H9 (cell line): ENCODE data around the gene GP2. TPM values are rescaled to one million over a fixed set of nuclear protein-coding genes. Genes with fewer than 3 reads are reported as not detected.

Experiments
- DNase-seq: peaks from one replicate; pipeline ENCODE4 v3.0.0-alpha.2; 2017
- H2AFZ ChIP-seq: one replicate; pipeline ENCODE4 v1.6.1; 2013; ENCODE audit warnings: mild to moderate bottlenecking, low read length, control low read depth, moderate library complexity
- H2AK5ac ChIP-seq: 2 replicates; pipeline ENCODE4 v1.6.1; 2013; ENCODE audit warnings: low read length, control low read depth, mixed read lengths; ENCODE audit not compliant: insufficient read length
- H2BK120ac ChIP-seq: one replicate; pipeline ENCODE4 v1.6.1; 2013; ENCODE audit warnings: low read depth, mild to moderate bottlenecking, low read length, control low read depth, inconsistent platforms; ENCODE audit not compliant: poor library complexity, severe bottlenecking
- H2BK12ac ChIP-seq: 2 replicates; pipeline ENCODE4 v1.6.1; 2013; ENCODE audit warnings: low read length, control low read depth, mixed read lengths, low read depth; ENCODE audit not compliant: insufficient read length
- H2BK15ac ChIP-seq: 2 replicates; pipeline ENCODE4 v1.6.1; 2013; ENCODE audit warnings: low read depth, low read length, control low read depth
- H2BK20ac ChIP-seq: one replicate; pipeline ENCODE4 v1.6.1; 2013; ENCODE audit warnings: low read depth, mild to moderate bottlenecking, low read length, control low read depth, inconsistent platforms; ENCODE audit not compliant: poor library complexity, severe bottlenecking
- H2BK5ac ChIP-seq: 2 replicates; pipeline ENCODE4 v1.6.1; 2013; ENCODE audit warnings: low read length, control low read depth, mixed read lengths; ENCODE audit not compliant: insufficient read length
- H3K14ac ChIP-seq: 2 replicates; pipeline ENCODE4 v1.6.1; 2013; ENCODE audit warnings: low read length, control low read depth; ENCODE audit not compliant: insufficient read depth
- H3K18ac ChIP-seq: 2 replicates; pipeline ENCODE4 v1.6.1; 2013; ENCODE audit warnings: low read depth, mild to moderate bottlenecking, mixed read lengths, low read length, control low read depth; ENCODE audit not compliant: insufficient read length
- H3K23ac ChIP-seq: 2 replicates; pipeline ENCODE4 v1.6.1; 2013; ENCODE audit warnings: low read length, control low read depth, mixed read lengths, low read depth; ENCODE audit not compliant: insufficient read length
- H3K23me2 ChIP-seq: 2 replicates; pipeline ENCODE4 v1.6.1; 2013; ENCODE audit warnings: low read depth, mild to moderate bottlenecking, mixed read lengths, low read length, control low read depth; ENCODE audit not compliant: insufficient read length, poor library complexity, severe bottlenecking
- H3K27ac ChIP-seq: 2 replicates; pipeline ENCODE4 v1.5.1; 2013; ENCODE audit warnings: low read length, control low read depth, mixed read lengths, low read depth; ENCODE audit not compliant: insufficient read length
- H3K27me3 ChIP-seq: 2 replicates; pipeline ENCODE4 v1.6.1; 2013; ENCODE audit warnings: low read length, control low read depth, inconsistent platforms; ENCODE audit not compliant: insufficient read depth
- H3K4ac ChIP-seq: 2 replicates; pipeline ENCODE4 v1.6.1; 2013; ENCODE audit warnings: low read depth, mild to moderate bottlenecking, control low read depth, inconsistent platforms, low read length, moderate library complexity
- H3K4me1 ChIP-seq: 2 replicates; pipeline ENCODE4 v1.6.1; 2013; ENCODE audit warnings: low read length, control low read depth, inconsistent platforms; ENCODE audit not compliant: insufficient read depth
- H3K4me2 ChIP-seq: 2 replicates; pipeline ENCODE4 v1.6.1; 2013; ENCODE audit warnings: low read length, control low read depth, mixed read lengths; ENCODE audit not compliant: insufficient read length, insufficient read depth
- H3K56ac ChIP-seq: 2 replicates; pipeline ENCODE4 v1.6.1; 2013; ENCODE audit warnings: low read depth, mild to moderate bottlenecking, mixed read lengths, low read length, control low read depth; ENCODE audit not compliant: insufficient read length
- H3K79me1 ChIP-seq: 2 replicates; pipeline ENCODE4 v1.6.1; 2013; ENCODE audit warnings: low read depth, mild to moderate bottlenecking, moderate library complexity, low read length, control low read depth, inconsistent platforms; ENCODE audit not compliant: insufficient read depth, poor library complexity, severe bottlenecking
- H3K79me2 ChIP-seq: 2 replicates; pipeline ENCODE4 v1.6.1; 2013; ENCODE audit warnings: low read length, control low read depth, inconsistent platforms; ENCODE audit not compliant: insufficient read depth
- H3K9ac ChIP-seq: 2 replicates; pipeline ENCODE4 v1.6.1; 2013; ENCODE audit warnings: low read length, control low read depth, mixed read lengths; ENCODE audit not compliant: insufficient read length; ENCODE audit errors: extremely low read depth
- H3K9me3 ChIP-seq: one replicate; pipeline ENCODE4 v1.6.1; 2013; ENCODE audit warnings: low read depth, low read length, inconsistent platforms; ENCODE audit not compliant: control insufficient read depth
- H3T11ph ChIP-seq: one replicate; pipeline ENCODE4 v1.6.1; 2013; ENCODE audit warnings: mild to moderate bottlenecking, low read length, control low read depth, inconsistent platforms
- H4K20me1 ChIP-seq: one replicate; pipeline ENCODE4 v1.6.1; 2013; ENCODE audit not compliant: control insufficient read depth, insufficient read length, insufficient read depth
- H4K5ac ChIP-seq: 2 replicates; pipeline ENCODE4 v1.6.1; 2013; ENCODE audit warnings: low read depth, mild to moderate bottlenecking, mixed read lengths, low read length, control low read depth; ENCODE audit not compliant: insufficient read length
- H4K8ac ChIP-seq: replicated peaks from 2 replicates; pipeline ENCODE4 v1.6.1; 2013; ENCODE audit warnings: low read length, control low read depth, mixed read lengths, low read depth; ENCODE audit not compliant: insufficient read length
- H4K91ac ChIP-seq: 2 replicates; pipeline ENCODE4 v1.6.1; 2013; ENCODE audit warnings: low read depth, mild to moderate bottlenecking, moderate library complexity, mixed read lengths, low read length, control low read depth; ENCODE audit not compliant: insufficient read length
- H3K27ac Mint-ChIP-seq, 3 experiments: 2 replicates in 2 of 3; 3 replicates in 1 of 3; pipeline ENCODE4 v1.8.0; 2020 to 2021; ENCODE audit warnings: mixed read lengths in 3 of 3, mild to moderate bottlenecking in 1 of 3, moderate library complexity in 1 of 3
- H3K27me3 Mint-ChIP-seq: 2 replicates; pipeline ENCODE4 v1.8.0; 2021; ENCODE audit warnings: low read depth, mild to moderate bottlenecking, moderate library complexity, mixed read lengths
- H3K36me3 Mint-ChIP-seq, 3 experiments: 2 replicates in 2 of 3; 3 replicates in 1 of 3; pipeline ENCODE4 v1.8.0; 2020 to 2021; ENCODE audit warnings: low read depth in 3 of 3, mixed read lengths in 3 of 3; ENCODE audit not compliant: insufficient read depth in 1 of 3
- H3K4me1 Mint-ChIP-seq, 2 experiments: 2 replicates each; pipeline ENCODE4 v1.8.0; 2020; ENCODE audit warnings: mixed read lengths in 2 of 2
- H3K4me3 Mint-ChIP-seq, 2 experiments: 2 replicates in 1 of 2; 3 replicates in 1 of 2; pipeline ENCODE4 v1.8.0; 2020 to 2021; ENCODE audit warnings: mild to moderate bottlenecking in 2 of 2, mixed read lengths in 2 of 2, moderate library complexity in 1 of 2
- H3K9me3 Mint-ChIP-seq, 2 experiments: 2 replicates in 1 of 2; 3 replicates in 1 of 2; pipeline ENCODE4 v1.8.0; 2020; ENCODE audit warnings: mild to moderate bottlenecking in 2 of 2, mixed read lengths in 2 of 2, moderate library complexity in 1 of 2
- CTCF ChIP-seq: fragments of 200-600 bp; sonication (generic); conservative IDR thresholded peaks from 3 replicates; pipeline ENCODE4 v1.8.0; 2021; ENCODE audit warnings: antibody characterized with exemption, mild to moderate bottlenecking
- WGBS: extraction: QIAGEN DNeasy Blood & Tissue Kit; methylation state at CpG from one replicate; pipeline ENCODE4 v1.1.7; 2013; ENCODE audit warnings: missing lambda C conversion rate, low lambda C conversion rate, mixed read lengths; ENCODE audit not compliant: insufficient read length; ENCODE audit errors: extremely low coverage; 5-methylcytosine and 5-hydroxymethylcytosine counted together
- total RNA-seq: library from RNA; stranded (reverse); gene quantifications from 2 replicates; pipeline ENCODE4 v1.2.1, GENCODE V29; 2021

The GP2 gene
- total RNA-seq, 1 experiment from 2014 or later, result not detected

- no peak overlapping the region for H2BK5ac ChIP-seq
- H3K18ac ChIP-seq, result no peak overlapping the region
- no peak for TF ChIP-seq CTCF
- H3K79me1 ChIP-seq, result no peaks in the 10 kb centered on the region
- H3K4me1 ChIP-seq, result no peaks in the 10 kb centered on the region
- H3K4me2 ChIP-seq, result no peak overlapping the region
- no peaks in the 10 kb centered on the region for H3K23me2 ChIP-seq
- no peak overlapping the region for H2BK15ac ChIP-seq
- no peak overlapping the region for H3K9ac ChIP-seq
- no peak overlapping the region for H2AK5ac ChIP-seq
- H3T11ph ChIP-seq, result no peak overlapping the region
- no peaks in the 10 kb centered on the region for H3K9me3 Mint-ChIP-seq
- no peak overlapping the region; a peak in 1 of 5 replicates for H3K4me3 Mint-ChIP-seq
- no peak overlapping the region for H2AFZ ChIP-seq
- no peak overlapping the region for H4K5ac ChIP-seq
- no peaks in the 10 kb centered on the region for H4K20me1 ChIP-seq
- no peak overlapping the region for H3K56ac ChIP-seq
- H3K36me3 Mint-ChIP-seq, result no peaks in the 10 kb centered on the region
- H2BK20ac ChIP-seq, result no peak overlapping the region
- H3K4ac ChIP-seq, result no peak overlapping the region
- H3K27ac ChIP-seq, result no peak overlapping the region
- no peaks in the 10 kb centered on the region for H3K27me3 ChIP-seq
- H4K91ac ChIP-seq, result no peak overlapping the region
- H3K9me3 ChIP-seq, result no peaks in the 10 kb centered on the region
- no peak overlapping the region for H2BK120ac ChIP-seq
- peaks cover 3% of the 10 kb centered on the region; the same call in 1 of the 2 replicates for H3K27me3 Mint-ChIP-seq
- no peak overlapping the region for H2BK12ac ChIP-seq
- no peak overlapping the region for H3K23ac ChIP-seq
- no peaks in the 10 kb centered on the region for H3K79me2 ChIP-seq
- H4K8ac ChIP-seq, result no peak overlapping the region
- no peak overlapping the region for H3K27ac Mint-ChIP-seq
- no peak for DNase-seq
- H3K14ac ChIP-seq, result no peak overlapping the region
- peaks cover 12% of the 10 kb centered on the region in 2 experiments for H3K4me1 Mint-ChIP-seq
- WGBS, result 100% methylated on average over 1 of the region's 5 CpGs
Observed at GRCh38 chr16:20298452-20298851, 28.9 kb downstream of the GP2 start.
